Measurements from ENCODE around the gene NUDT17. TPM values are rescaled to one million over a fixed set of nuclear protein-coding genes. Genes with fewer than 3 reads are reported as not detected.

NUDT17 gene, protein sequence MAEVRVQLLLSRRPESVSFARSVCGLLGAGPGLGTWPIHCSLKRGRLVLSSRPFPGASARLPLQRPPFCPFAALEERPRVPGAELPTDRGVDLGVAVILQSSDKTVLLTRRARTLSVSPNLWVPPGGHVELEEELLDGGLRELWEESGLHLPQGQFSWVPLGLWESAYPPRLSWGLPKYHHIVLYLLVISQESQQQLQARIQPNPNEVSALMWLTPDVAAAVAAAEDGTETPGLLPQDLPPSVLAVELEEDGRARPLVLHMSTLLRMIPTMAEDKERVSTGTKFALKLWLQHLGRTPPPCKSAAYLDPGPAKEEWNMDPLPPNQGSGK
- 2.4 and 2.7 TPM in 2 replicates for total RNA-seq

DNA sequence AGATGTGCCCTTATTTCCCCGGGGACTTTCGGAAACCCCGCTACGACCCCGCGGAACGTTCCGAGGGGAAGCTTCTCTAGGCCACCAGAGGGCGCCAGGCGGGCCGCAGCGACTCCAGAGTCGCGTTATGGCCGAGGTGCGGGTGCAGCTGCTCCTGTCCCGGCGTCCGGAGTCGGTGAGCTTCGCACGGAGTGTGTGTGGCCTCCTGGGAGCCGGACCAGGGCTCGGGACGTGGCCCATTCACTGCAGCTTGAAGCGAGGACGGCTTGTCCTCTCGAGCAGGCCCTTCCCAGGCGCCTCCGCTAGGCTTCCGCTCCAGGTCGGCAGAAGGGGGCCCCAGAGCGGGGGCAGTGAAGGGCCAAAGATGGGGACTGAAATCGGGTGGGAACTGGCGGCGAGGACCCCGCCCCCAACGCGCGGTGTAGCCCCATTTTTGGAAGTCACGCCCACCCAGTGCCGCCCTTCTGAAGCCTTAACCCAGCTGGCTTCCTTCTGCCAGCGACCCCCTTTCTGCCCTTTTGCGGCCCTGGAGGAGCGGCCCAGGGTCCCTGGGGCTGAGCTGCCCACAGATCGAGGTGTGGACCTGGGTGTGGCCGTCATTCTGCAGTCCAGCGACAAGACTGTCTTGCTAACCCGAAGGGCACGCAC is at the start of gene NUDT17:
Gene NUDT17, plus strand, starts transcription at position 117 of the 648 bp plus-strand sequence. Its CDS starts 11 bp downstream, at position 128.

DNA sequence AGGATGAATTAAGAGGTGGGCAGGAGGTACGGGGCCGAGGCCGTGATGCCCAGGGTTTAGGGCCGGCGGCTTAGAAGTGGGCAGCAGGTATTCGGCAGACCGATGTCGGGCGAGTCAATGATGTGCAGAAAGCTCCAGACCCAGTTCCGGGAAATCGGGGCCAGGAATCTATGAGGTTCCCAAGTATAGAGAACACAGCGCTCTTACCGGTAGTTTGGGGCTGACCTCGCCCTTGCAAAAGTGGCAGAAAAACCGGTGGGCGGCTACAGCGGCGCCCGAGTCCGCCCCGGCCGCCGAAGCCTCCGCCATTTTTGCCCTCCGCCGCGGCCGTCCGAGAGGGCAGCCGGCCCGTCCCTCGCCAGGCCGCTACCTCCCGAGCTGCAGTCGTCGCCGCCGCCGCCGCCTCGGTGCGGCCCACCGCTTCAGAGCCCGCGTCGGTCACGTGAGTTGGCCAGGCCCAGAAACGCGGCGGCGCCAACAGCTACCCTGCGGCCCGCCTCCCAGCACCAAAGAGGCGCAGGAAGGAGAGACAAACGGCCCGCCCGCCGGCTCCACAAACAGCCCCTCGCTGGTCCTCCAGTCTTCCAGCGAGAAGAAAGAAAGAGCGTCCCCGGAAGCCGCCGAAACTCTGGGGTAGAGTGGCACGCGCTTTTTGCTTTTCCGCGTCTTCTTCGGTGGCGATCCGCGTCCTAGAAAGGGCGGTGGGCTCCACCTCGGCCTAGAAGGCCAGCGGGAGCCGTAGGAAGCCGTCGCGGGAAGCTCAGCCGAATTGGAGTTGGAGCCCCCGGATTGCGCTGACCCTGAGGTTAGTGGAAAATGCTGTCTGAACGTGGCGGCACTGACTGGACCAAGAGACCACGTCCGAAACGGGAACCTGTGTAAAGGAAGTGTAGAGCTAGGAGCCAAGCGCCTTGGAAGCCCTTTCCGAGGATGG is 21.6 kb upstream of the NUDT17 start, which contains the start of the genes POLR3C and RNF115:
Gene POLR3C, plus strand, starts transcription at position 636 of the 934 bp plus-strand sequence. CDS start 1,577 bp downstream, outside the sequence.
Gene RNF115, minus strand, starts transcription at position 531 of the 934 bp plus-strand sequence. Its CDS starts 222 bp downstream, at position 309.

DNA sequence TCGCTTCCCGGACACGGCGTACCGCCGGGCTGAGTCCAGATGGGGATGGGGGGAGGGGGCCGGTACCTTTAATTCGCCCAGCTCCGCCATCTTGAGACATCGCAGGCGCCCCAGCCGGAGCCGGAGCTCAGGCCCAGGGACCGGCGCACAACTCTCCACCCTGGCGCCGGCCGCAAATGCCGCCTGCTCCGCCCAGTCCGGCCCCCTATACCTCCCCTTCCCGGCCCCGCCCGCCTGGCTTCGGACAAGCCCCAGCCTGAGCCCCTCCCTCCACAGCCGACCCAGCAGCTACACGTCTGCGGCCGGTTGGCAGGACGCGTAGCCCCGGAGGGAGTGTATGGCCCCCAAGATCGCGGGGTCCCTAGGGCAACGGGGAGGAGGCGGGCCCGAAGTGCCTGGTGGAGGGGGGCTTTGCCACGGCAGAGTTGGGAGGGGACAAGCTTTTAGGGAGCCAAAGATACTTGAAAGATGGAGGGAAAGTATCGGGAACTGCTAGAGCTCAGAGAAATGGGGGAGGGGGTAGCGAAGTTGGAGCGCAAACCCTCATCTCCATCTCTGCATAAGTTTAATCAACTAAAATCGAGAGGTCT is 13.6 kb downstream of the NUDT17 start, which contains the start of gene PIAS3:
Gene PIAS3, minus strand, starts transcription at position 181 of the 590 bp plus-strand sequence. Its CDS starts 91 bp downstream, at position 90.

DNA sequence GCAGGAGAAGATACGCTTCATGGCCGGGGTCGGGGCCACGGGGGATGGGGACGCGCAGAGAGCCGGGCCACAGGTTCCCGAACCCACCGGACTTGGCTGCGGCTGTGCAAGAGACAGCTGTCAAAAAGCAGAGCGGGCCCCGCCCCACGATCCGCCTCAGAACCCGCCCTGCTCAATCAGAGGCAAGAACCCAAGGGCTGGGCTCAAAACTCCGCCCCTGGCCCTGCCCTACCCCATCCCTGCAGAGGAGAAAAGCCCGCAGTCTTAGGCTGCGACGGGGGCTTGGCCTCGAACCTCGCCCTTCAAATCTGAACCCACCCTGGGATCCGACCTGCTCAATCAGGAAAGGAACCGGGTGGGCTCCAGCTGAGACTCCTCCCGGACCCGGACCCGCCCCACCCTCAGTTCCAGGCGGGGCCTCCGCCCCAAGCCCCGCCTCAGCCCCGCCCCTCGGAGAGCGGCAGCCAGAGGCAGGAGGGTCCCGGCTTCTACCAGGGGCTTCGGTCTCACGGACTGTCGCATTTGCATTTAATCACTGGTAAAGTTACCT is 40.4 kb downstream of the NUDT17 start, which contains the start of gene ANKRD35:
Gene ANKRD35, minus strand, starts transcription at position 129 of the 550 bp plus-strand sequence. Its CDS starts 108 bp downstream, at position 21.

Other genes with a start within 250 kb of the NUDT17 start
- gene GPR89A, start 237.6 kb upstream of the NUDT17 start, total RNA-seq: 30.6 and 43.7 TPM in 2 replicates
- gene PDZK1, start 138.3 kb upstream of the NUDT17 start, total RNA-seq: 0.28 and 0.30 TPM in 2 replicates
- gene CD160, start 126.1 kb upstream of the NUDT17 start, total RNA-seq: not detected in 2 replicates
- 9.8 and 11.3 TPM in 2 replicates for gene RNF115, start 21.5 kb upstream of the NUDT17 start, total RNA-seq
- gene POLR3C, start 21.4 kb upstream of the NUDT17 start, total RNA-seq: 25.5 and 26.8 TPM in 2 replicates
- 7.4 and 17.6 TPM in 2 replicates for gene PIAS3, start 13.5 kb downstream of the NUDT17 start, total RNA-seq
- 0.42 and 0.59 TPM in 2 replicates for gene ANKRD35, start 40.2 kb downstream of the NUDT17 start, total RNA-seq
- gene ITGA10, start 64.4 kb downstream of the NUDT17 start, total RNA-seq: 0.89 and 3.9 TPM in 2 replicates
- 22.0 and 32.4 TPM in 2 replicates for gene PEX11B, start 73.1 kb downstream of the NUDT17 start, total RNA-seq
- 119 and 129 TPM in 2 replicates for gene RBM8A, start 81.9 kb downstream of the NUDT17 start, total RNA-seq
- 13.4 and 21.3 TPM in 2 replicates for gene LIX1L, start 112.4 kb downstream of the NUDT17 start, total RNA-seq
- under 0.01 and 1.2 TPM in 2 replicates for gene ANKRD34A, start 118.9 kb downstream of the NUDT17 start, total RNA-seq
- gene POLR3GL, start 119.1 kb downstream of the NUDT17 start, total RNA-seq: 12.5 and 13.0 TPM in 2 replicates
- gene TXNIP, start 150.9 kb downstream of the NUDT17 start, total RNA-seq: 10.4 and 18.1 TPM in 2 replicates
- gene HJV, start 176.1 kb downstream of the NUDT17 start, total RNA-seq: not detected in 2 replicates

Measured in smooth muscle cell of the umbilical artery (primary cell).